GM12878 (cell line): Measurements from ENCODE around the gene REXO1. TPM values are rescaled to one million over a fixed set of nuclear protein-coding genes. Genes with fewer than 3 reads are reported as not detected.

ENCODE experiments used
- ATAC-seq: fragments of 200-7000 bp; cut with Tn5 transposase; 3 replicates; pipeline ENCODE4 v1.9.1; 2020; ENCODE audit warnings: mild to moderate bottlenecking, moderate library complexity
- BruUV-seq: library from RNA; stranded (reverse); fragments of 400-500 nt; replicated peaks from 2 replicates; lab custom pipeline; 2021; lab: Mats Ljungman, UMichigan
- CTCF ChIA-PET: fragments of 300-600 bp; sonication (Branson Sonifier 250); formaldehyde crosslinking; extraction: SDS; loops from one replicate; lab custom pipeline; 2021; ENCODE audit warnings: inconsistent platforms; lab: Yijun Ruan, JAX
- POLR2A ChIA-PET: fragments of 350-600 bp; formaldehyde crosslinking; extraction: SDS; loops from one replicate; lab custom pipeline; 2021; ENCODE audit warnings: inconsistent platforms; lab: Charles Lee
- RAD21 ChIA-PET: fragments of 300-600 bp; sonication (Branson Sonifier 250); formaldehyde crosslinking; loops from one replicate; lab custom pipeline; 2023; ENCODE audit warnings: antibody characterized with exemption; ENCODE audit not compliant: unreplicated experiment; lab: Charles Lee
- SMC1A ChIA-PET: fragments of 300-600 bp; sonication (Branson Sonifier 250); formaldehyde crosslinking; loops from one replicate; lab custom pipeline; 2023; ENCODE audit not compliant: unreplicated experiment, uncharacterized antibody; lab: Charles Lee
- DNase-seq: peaks from one replicate; pipeline ENCODE4 v3.0.0-alpha.2; 2011; ENCODE audit warnings: low read depth, low spot score
- FAIRE-seq: peaks from 3 replicates; lab custom pipeline; 2011; peaks lifted over from hg19 to GRCh38; lab: Jason Lieb, UNC
- H2AFZ ChIP-seq: 2 replicates; pipeline ENCODE4 v1.6.0; 2011; ENCODE audit warnings: low read depth, low read length, control low read depth; ENCODE audit not compliant: control insufficient read depth
- H3K27ac ChIP-seq: 2 replicates; pipeline ENCODE4 v1.5.1; 2011; ENCODE audit warnings: control low read depth; ENCODE audit not compliant: control insufficient read depth, insufficient read depth
- H3K27me3 ChIP-seq, 2 experiments: replicated peaks in 1 of 2; 2 replicates each; pipeline versions ENCODE4 v1.6.0 to v1.6.1; 2011; ENCODE audit warnings: low read length in 1 of 2; ENCODE audit not compliant: control insufficient read depth in 2 of 2, insufficient read depth in 2 of 2
- H3K36me3 ChIP-seq, 2 experiments: 2 replicates each; pipeline ENCODE4 v1.5.1; 2011; ENCODE audit warnings: low read length in 1 of 2; ENCODE audit not compliant: control insufficient read depth in 2 of 2, insufficient read depth in 2 of 2
- H3K4me1 ChIP-seq: 2 replicates; pipeline ENCODE4 v1.6.1; 2011; ENCODE audit warnings: mild to moderate bottlenecking, low read length, moderate library complexity, mixed read lengths; ENCODE audit not compliant: control insufficient read depth, insufficient read depth
- H3K4me2 ChIP-seq: 2 replicates; pipeline ENCODE4 v1.6.0; 2011; ENCODE audit warnings: control low read depth; ENCODE audit not compliant: control insufficient read depth, insufficient read depth
- H3K4me3 ChIP-seq: fragments of 200-600 bp; sonication (generic); 2 replicates; pipeline ENCODE4 v1.5.1; 2016
- H3K79me2 ChIP-seq: 2 replicates; pipeline ENCODE4 v1.6.0; 2011; ENCODE audit warnings: low read length; ENCODE audit not compliant: control insufficient read depth, insufficient read depth
- H3K9ac ChIP-seq: 2 replicates; pipeline ENCODE4 v1.8.0; 2011; ENCODE audit warnings: low read length, control low read depth, mixed read lengths; ENCODE audit not compliant: control insufficient read depth, insufficient read depth
- H3K9me3 ChIP-seq: replicated peaks from 3 replicates; pipeline ENCODE4 v1.5.1; 2011; ENCODE audit warnings: mild to moderate bottlenecking, low read length; ENCODE audit not compliant: control insufficient read depth, insufficient read depth
- H4K20me1 ChIP-seq: 2 replicates; pipeline ENCODE4 v1.6.0; 2011; ENCODE audit not compliant: control insufficient read depth, insufficient read depth
- CBX5 ChIP-seq: sonication (generic); IDR thresholded peaks from 2 replicates; pipeline ENCODE4 v1.6.1; 2016; ENCODE audit warnings: low read depth, moderate library complexity, mild to moderate bottlenecking, inconsistent platforms
- CHD4 ChIP-seq: fragments of 200-600 bp; sonication (generic); IDR thresholded peaks from 2 replicates; pipeline ENCODE4 v1.6.1; 2016; ENCODE audit warnings: mild to moderate bottlenecking
- E4F1 ChIP-seq: fragments of 450-650 bp; IDR thresholded peaks from 2 replicates; pipeline ENCODE4 v1.6.1; 2018; ENCODE audit warnings: borderline replicate concordance, mild to moderate bottlenecking; ENCODE audit not compliant: partially characterized antibody
- POLR2A ChIP-seq: IDR thresholded peaks from 2 replicates; pipeline ENCODE4 v1.6.1; 2011; ENCODE audit warnings: low read depth, mild to moderate bottlenecking, low read length
- POLR2AphosphoS5 ChIP-seq: IDR thresholded peaks from 2 replicates; pipeline ENCODE4 v1.6.1; 2011; ENCODE audit warnings: mild to moderate bottlenecking, low read length, inconsistent platforms
- SREBF1 ChIP-seq: IDR thresholded peaks from 2 replicates; pipeline ENCODE4 v1.6.1; 2012; ENCODE audit warnings: mild to moderate bottlenecking, low read length
- TCF3 ChIP-seq: IDR thresholded peaks from 2 replicates; pipeline ENCODE4 v1.6.1; 2012; ENCODE audit warnings: low read depth, mild to moderate bottlenecking, low read length, borderline replicate concordance; ENCODE audit not compliant: insufficient read depth
- USF1 ChIP-seq: IDR thresholded peaks from 2 replicates; pipeline ENCODE4 v1.6.1; 2011; ENCODE audit warnings: borderline replicate concordance, low read depth, mild to moderate bottlenecking, moderate library complexity, mixed read lengths, low read length; ENCODE audit not compliant: insufficient read depth; ENCODE audit errors: extremely low read length
- ZNF217 ChIP-seq: fragments of 450-650 bp; IDR thresholded peaks from 2 replicates; pipeline ENCODE4 v1.6.1; 2017; ENCODE audit warnings: antibody characterized with exemption, mild to moderate bottlenecking
- WGBS: methylation state at CpG from one replicate; pipeline ENCODE4 v1.1.6; 2016; ENCODE audit warnings: low lambda C conversion rate; ENCODE audit not compliant: insufficient replicate concordance, insufficient coverage; ENCODE audit errors: missing lambda C conversion rate; 5-methylcytosine and 5-hydroxymethylcytosine counted together
- in situ Hi-C: fragments of 300-500 bp; cut with MboI; formaldehyde crosslinking; loops from 9 replicates; pipeline ENCODE4 v1.14.3; 2018; ENCODE audit warnings: mixed read lengths
- intact Hi-C: fragments of 100-400 bp; cut with micrococcal nuclease; formaldehyde crosslinking; loops from one replicate; pipeline ENCODE4 v1.14.2; 2022; ENCODE audit not compliant: unreplicated experiment
- polyA plus RNA-seq, 11 experiments: library from polyadenylated mRNA; depleted of rRNA in 4 of 11; unstranded in 6 of 11; stranded (reverse) in 5 of 11; fragments of >200 nt; fragmentation: Nextera tagmentation in 4 of 11; fragmentation: Illumina TruSeq in 1 of 11; extraction: Ambion mirVana in 4 of 11; extraction: Trizol in 1 of 11; gene quantifications; 1 replicate in 1 of 11; 2 replicates in 10 of 11; pipeline versions ENCODE4 v1.2.1 to v1.2.3, GENCODE V29; 2011 to 2016; ENCODE audit warnings: inconsistent platforms in 2 of 11, missing spikeins in 2 of 11, low read depth in 1 of 11
- total RNA-seq, 4 experiments: library from RNA; depleted of rRNA in 3 of 4; stranded (reverse); fragments of >200 nt in 3 of 4; fragmentation: Illumina TruSeq in 1 of 4; extraction: Trizol in 1 of 4; gene quantifications; 2 replicates each; pipeline versions ENCODE4 v1.2.1 to v1.2.3, GENCODE V29; 2013 to 2021

Gene REXO1
- total and polyA plus RNA-seq, 10 of the 15 experiments (the other 5 are each of a cell fraction or from before 2014, with no cell fraction given) = 0.03 to 45.2 (median 8.4) TPM

GRCh38 chr19:1867349-1867724 lies 19.1 kb upstream of the REXO1 start (continued):
- no peak for TF ChIP-seq ZNF217
- TF ChIP-seq POLR2A = no peak

GRCh38 chr19:1866693-1867348 lies 18.5 kb upstream of the REXO1 start:
- no peaks in the 10 kb centered on the region for H4K20me1 ChIP-seq
- FAIRE-seq = no peak
- intact Hi-C loops (no loop called here), in situ Hi-C loops (loop anchor here (25.0 kb wide), 1 partner anchor 1495 kb away; the partner anchor contains the start of gene NFIC)
- TF ChIP-seq USF1 (no peak), TCF3 (no peak), E4F1 (no peak), CBX5 (no peak), POLR2AphosphoS5 (no peak), SREBF1 (no peak), CHD4 (no peak)
- WGBS = 86% methylated on average over 8 of the region's 8 CpGs
- ChIA-PET CTCF (interaction anchor here (0.7 to 1.7 kb wide), 6 partner anchors 8 to 63 kb away, joined by 3 to 4 read pairs (median 3); partner anchors contain the start of gene ABHD17A), RAD21 (interaction anchor here (0.9 kb wide), 1 partner anchor 10 kb away, joined by 4 read pairs; no protein-coding TSS in a partner anchor), SMC1A (interaction anchor here (1.3 kb wide), 1 partner anchor 61 kb away, joined by 5 read pairs; no protein-coding TSS in a partner anchor), POLR2A (interaction anchor here (0.6 kb wide), 2 partner anchors 63 to 79 kb away, joined by 3 to 4 read pairs; no protein-coding TSS in a partner anchor)
- no TSS peak for BruUV-seq
- no peak overlapping the region for H3K4me2 ChIP-seq
- H3K36me3 ChIP-seq = peaks cover 0 to 5% of the 10 kb centered on the region in 2 experiments; a peak in 3 of 4 replicates
- H3K9ac ChIP-seq = no peak overlapping the region
- H3K27me3 ChIP-seq = no peaks in the 10 kb centered on the region
- H3K4me1 ChIP-seq = peaks cover 5% of the 10 kb centered on the region; the same call in 1 of the 2 replicates
- no peak overlapping the region for H3K4me3 ChIP-seq
- ATAC-seq = no peak
- H2AFZ ChIP-seq = no peak overlapping the region
- DNase-seq = no peak
- H3K79me2 ChIP-seq = peaks cover 17% of the 10 kb centered on the region
- H3K9me3 ChIP-seq = no peaks in the 10 kb centered on the region
- H3K27ac ChIP-seq = no peak overlapping the region
